ENCODE measurements around the gene CCDC102B.
A peak's percentile ranks its signal among the peaks of the same experiment; 100 is the strongest.
"Not testable (repeated sequence)": the region's sequence is repeated elsewhere in the genome, so short reads cannot be mapped to it uniquely, and the experiment has no call there.

CCDC102B gene

DNA sequence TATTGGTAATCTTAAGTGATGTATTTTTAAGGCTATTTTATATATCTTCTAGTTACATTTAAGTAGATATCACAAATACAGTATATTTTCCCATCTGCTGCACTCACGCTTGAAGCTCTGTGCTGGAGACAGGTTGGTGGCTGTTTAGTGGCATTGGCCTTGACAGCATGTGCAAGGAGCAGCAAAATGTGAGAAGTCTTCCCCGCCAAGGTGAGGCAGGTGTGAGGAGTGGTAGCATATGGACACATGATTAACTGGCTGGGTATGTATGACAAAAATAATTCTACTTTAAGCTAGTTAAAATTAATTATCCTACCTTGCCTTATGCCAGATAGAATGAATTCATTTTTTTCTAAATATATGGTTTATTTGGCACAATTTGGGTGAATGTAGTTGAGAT is 117.2 kb downstream of the CCDC102B start:
- DNase-seq = no peak

DNA sequence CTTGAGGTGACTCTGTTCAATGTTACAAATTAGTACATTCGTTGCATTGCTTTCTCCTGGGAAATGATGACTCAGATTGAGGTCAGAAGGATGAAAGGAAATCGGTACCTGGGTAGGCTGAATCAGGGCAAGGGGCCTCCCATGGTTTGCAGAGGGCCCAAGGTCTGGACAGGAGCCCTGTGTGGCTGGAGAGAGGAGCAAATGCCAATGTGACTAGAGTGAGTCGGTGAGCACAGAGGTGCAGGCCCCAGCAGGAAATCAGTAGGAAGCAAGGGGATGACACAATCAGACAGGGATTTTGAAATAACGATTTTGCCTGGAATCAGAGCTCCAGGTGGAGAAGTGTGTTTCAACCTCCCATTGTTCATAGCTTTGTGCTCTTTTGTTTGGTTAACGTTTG is 118.9 kb downstream of the CCDC102B start:
- DNase-seq = no peak

DNA sequence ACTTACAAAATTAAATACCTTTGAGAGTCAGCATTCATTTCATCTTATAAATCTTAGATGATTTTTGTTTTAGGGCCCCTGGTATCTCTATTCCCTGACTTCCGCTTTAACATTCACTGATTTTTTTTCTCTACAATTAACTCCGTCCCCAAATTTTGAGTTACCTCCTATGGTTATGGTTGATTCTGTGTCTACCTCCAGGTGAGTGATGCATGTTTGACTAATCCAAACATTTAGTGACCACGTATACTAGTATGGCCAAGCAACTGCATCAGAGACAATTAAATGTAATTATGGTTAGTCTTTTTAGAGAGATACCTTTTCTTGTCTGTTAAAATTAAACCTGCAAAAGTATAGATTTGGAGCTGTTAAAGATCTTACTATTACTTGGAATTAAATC is 120.3 kb downstream of the CCDC102B start:
- no peak for DNase-seq

DNA sequence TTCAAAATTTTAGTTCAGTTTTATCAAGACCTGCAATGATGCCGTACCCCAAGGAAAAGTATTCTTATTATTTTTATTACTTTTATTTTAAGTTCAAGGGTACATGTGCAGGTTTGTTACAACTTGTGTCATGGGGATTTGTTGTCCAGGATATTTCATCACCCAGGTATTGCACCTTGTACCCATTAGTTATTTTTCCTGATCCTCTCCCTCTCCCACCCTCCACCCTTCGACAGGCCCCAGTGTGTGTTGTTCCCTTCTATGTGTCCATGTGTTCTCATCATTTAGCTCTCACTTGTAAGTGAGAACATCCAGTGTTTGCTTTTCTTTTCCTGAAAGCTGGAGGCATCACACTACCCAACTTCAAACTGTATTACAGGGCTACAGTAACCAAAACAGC is 122.0 kb downstream of the CCDC102B start:
- no peak for DNase-seq

DNA sequence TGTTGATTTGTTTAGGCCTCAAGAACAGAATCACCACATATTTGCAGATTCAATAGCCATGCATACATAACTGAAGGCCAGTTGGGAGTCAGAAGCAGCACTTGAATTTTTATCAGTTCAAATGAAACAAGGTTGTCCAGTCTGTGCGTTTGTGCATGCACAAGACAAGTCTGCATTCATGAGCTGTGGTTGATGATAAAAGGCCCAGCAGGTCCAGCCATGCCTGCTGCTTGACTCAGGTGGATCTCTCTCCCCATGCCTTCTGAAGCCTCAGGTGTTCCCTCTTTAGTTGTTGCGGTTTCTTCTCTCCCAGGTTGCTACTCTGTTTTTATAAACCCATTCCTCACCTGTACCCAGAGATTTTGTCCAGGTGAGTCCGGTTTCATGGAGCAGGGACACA is 124.5 kb downstream of the CCDC102B start:
- DNase-seq = no peak

DNA sequence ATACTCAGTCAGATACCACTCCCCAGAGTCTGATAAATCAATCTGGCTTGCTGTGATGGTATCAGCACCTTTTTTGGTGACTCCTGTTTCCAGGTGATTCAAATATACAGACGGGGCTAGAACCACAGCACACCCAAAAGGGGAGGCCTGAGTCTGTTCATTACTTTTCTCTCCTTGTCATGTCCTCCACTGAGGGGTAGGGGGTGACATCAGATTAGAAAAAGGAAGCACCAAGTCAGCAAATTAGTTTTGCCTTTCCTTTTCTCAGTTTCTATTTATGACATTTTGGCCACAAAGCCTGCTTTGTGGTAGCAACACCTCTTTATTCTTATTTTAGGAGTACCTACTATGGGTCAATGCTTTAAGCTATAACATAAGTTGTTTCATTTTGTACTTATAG is 127.4 kb downstream of the CCDC102B start:
- peak; percentile 7 for DNase-seq

DNA sequence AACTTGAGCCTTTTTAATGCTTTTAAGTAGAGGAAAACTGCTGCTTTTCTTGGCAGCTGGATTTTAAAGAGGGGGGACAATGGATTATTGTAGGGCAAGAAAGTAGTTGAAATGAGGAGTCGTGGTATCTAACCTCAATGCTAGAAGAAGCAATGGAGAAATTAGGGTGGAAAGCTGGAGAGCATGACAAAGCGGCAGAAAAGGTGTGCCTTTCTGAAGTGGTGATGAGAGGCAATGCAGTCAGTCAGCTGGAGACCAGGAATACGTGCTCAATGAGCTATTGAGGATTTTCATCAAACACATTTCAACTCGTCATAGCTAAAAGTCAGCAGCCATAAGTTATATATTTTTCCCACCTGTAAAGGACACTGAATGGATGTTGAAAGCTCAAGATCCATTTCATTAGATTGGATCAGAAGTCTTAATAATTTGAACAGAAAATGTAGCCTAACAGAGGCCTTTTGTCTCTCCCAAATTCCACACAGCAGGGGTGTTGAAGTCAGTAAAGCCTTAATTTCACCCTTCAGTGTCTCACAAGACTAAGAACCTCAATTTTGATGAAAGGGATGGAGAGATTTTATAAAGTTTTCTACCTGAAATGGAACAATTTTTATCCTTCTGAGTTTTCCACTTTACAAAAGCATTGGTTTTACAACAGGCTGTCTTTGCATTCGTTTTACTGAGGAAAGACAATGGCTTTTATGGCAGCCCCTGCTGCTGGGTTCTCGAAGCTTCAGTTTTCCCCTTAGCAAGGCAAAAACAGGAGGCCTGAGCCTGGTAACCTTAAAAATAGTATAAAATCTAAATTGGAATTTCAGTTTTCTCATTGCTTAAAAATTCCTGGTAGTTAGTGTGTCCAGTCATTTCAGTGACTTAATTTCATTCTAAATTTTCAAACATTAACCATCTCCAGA is 131.1 kb downstream of the CCDC102B start:
- DNase-seq = no peak

DNA sequence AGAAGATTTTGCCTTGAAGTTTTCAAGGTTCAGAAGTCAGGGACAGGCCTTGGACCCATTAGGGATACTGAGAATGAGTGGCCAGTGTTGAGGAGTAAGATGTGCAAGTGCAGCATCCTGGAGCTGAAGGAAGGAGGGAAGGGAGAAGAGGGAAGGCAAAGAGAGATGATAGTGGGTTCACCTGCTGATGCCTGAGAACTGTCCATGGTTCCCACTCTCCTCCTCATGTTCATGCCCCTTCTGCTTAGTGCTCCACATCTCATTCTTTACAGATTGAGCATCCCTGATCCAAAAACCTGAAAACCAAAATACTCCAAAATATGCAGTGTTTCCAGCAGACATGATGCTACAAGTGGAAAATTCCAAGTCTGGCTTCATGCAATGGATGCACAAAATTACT is 137.8 kb downstream of the CCDC102B start:
- no peak for DNase-seq

DNA sequence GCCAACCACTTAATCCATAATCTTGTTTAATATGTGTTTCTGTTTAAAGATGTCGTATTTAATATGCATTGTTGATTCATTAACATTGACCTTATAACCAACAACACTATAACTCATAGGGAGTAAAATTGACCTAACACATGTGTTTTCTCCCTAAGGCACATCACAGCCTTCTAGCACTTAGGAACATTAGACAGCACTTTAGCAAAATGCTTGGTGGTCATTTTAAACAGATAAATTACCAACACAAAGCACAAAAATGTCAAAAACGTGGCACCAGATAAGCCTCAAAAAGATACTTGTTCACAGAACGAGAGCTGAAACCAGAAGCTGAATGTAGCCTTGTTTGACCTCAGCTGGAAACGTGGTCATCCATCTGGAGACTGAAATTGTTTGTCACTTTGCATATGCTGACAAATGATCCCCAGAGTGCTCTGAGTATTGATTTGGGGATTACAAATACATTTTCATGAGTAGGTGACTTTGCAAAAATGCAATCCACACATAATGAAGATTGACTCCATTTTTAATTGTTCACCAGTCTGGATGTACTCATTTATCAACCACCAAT is 139.2 kb downstream of the CCDC102B start:
- DNase-seq = no peak

DNA sequence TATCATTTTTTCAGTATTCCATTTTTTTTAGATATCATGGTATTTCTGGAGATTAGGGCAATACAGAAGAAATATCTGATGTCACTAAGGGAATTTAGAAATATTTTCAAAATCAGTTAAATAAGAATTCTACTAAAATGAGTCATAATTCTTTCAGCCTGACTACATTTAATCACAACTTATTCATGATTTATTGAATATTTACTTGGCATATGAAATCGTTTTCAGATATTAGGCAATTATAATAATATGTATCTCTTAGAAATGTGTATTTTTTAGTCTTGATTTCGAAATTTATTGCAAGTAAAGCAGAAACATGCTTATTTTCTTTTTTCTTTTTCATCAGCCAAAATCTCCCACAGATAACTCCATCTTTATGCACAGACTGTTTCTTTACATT is 142.2 kb downstream of the CCDC102B start:
- DNase-seq = no peak

DNA sequence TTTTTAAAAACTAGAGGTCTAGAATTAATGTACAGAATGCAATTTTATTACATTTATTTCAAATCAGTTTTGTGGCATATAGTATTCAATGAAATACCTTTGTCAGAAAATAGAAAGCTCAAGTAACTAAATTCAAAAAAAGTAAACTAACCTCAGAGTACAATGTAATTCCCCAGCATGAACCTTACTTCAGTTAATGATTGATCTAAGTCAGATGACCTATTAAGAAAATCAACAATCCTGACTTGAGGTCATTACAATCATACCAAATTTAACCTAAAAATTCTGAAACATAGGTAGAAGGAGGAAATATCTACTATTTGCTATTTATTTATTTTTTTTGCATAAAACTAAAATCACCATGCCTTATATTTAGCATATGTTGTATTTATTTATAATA is 142.9 kb downstream of the CCDC102B start:
- no peak for DNase-seq

DNA sequence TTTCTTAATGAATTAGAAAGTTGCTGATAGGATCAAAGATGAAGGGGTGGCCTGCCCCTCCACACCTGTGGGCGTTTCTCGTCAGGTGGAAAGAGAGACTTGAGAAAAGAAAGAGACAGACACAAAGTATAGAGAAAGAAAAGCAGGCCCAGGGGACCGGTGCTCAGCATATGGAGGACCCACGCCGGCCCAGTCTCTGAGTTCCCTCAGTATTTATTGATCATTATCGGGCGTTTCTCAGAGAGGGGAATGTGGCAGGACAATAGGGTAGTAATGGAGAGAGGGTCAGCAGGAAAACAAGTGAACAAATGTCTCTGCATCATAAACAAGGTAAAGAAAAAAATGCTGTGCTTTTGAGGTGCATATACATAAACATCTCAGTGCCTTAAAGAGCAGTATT is 144.3 kb downstream of the CCDC102B start:
- DNase-seq = no peak

DNA sequence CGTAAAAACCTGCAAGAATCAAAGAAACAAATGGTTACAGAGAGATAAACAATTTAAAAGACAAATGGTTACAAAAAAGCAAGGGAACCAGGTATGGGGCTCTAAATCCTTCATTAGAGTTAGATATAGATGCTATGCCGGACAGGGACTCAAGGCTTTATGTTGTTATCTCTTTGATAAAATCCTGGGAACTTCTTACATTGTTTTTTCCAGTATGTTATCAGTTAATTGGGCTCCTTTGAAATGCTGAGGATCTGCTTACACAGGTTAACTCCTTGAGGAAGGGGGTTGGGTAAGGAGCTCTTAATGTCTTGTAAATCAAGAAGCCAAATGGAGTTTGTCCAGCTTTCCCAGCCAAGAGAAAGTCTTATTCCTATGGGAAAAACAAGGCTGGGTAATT is 146.0 kb downstream of the CCDC102B start:
- DNase-seq = not testable (repeated sequence)

DNA sequence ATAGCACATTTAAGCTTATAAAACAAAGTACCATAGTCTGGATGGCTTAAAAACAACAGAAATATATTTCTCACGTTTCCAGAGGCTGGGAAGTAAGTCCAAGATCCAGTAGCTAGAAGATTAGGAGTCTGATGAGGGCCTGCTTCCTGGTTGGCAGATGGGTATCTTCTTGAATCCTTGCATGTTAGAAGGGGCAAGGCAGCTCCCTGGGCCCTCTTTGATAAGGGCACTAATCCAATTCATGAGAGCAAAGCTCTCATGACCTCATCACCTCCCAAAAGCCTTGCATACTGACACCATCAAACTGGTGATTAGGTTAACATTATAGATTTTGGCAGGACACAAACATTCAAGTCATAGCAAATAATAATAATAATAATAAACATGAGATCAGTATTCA is 146.4 kb downstream of the CCDC102B start:
- DNase-seq = no peak

DNA sequence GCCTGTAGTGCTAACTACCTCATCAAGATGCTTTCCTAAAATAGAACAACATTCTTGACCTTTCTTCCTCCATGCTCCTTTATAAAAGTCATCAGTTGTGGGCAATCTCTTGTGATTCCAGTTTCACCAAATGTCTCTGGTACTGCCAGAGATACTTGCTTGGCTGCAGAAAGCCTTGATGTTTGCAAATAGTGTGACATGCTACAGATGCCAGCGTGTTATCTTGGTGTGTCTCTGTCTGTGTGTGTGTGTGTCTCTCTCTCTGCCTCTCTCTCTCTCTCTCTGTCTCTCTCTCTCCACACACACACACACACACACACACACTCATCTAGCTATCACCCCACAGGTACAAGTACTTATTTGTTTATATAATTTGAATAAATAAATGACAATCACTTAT is 146.9 kb downstream of the CCDC102B start:
- DNase-seq = no peak

DNA sequence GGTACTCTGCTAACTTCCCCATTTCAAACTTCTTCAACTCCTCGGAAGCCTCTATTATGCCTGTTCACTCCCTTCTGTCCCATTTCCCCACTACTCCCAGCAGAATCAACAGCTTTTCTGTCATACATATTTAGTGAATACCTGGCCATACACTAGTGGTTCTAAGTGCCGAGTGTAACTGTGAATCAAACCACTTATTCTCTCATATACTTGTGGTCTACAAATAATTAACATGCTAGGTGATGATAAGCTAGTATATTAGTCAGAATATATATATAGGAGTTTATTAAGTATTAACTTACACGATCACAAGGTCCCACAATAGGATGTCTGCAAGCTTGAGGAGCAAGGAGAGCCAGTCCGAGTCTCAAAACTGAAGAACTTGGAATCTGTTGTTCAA is 150.7 kb downstream of the CCDC102B start:
- no peak for DNase-seq

DNA sequence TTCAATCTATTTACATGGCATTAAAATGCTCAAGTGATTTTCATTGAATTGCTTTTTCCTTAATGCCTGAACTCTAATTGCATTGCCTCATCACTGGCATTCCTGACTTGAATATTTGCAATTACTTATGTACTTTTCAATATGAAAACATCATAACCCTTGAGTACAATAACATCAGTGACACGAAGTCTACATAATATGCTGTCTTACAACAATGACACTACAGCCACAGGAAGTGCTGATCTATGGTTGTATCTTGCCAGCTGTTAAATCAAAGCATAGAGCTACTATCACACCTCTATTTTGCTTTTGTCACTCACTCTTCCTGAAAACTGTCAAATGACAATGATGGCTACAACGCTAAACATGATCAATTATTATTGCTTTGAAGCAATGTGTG is 156.9 kb downstream of the CCDC102B start:
- no peak for DNase-seq

DNA sequence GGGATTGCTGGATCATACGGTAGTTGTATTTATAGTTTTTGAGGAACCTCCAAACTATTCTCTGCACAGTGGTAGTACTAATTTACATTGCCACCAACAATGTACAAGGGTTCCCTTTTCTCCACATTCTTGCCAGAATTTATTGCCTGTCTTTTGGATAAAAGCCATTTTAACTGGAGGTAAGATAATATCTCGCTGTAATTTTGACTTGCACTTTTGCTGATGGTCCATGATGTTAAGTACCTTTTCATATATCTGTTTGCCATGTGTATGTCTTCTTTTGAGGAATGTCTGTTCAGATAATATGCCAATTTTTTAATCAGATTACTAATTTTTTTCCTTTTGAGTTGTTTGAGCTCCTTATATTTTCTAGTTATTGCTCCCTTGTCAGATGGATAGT is 158.8 kb downstream of the CCDC102B start:
- DNase-seq = no peak

DNA sequence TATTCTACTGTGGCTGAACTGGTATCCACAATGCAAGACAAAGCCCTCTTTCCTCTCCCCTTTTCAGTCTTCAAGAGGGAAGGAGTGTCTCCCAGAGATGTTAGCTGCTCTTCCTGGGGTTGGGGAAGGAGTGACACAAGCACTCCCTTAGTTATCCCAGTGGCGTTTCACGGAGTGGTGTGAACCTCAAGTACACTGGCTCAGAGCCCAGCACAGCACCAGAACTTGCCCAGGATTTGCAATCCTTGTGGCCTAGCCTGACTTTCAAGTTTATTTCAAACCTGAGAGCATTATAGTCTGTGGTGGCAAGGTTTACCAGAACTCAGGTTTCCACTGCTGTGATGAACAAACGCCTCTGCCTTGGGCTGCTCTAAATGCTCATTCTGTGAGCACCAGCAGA is 162.5 kb downstream of the CCDC102B start:
- DNase-seq = no peak

DNA sequence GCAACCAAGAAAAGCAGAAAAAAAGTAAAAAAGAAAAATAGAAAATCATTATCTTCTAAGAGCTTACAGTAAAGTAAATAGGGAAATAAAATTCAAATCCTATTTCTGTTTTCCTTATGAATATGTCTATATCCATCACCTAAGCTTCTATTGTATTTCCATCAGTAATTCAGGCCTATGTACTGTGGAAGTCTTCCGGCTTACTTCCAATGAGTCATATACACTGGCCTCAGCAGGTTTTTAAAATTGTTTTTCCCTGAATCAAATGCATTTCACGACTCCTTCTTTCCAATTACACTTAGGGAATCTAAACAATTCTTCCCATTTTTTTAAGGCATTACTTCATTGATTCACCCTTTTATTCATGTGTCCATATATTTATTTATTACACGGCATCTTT is 164.7 kb downstream of the CCDC102B start:
- DNase-seq = no peak

DNA sequence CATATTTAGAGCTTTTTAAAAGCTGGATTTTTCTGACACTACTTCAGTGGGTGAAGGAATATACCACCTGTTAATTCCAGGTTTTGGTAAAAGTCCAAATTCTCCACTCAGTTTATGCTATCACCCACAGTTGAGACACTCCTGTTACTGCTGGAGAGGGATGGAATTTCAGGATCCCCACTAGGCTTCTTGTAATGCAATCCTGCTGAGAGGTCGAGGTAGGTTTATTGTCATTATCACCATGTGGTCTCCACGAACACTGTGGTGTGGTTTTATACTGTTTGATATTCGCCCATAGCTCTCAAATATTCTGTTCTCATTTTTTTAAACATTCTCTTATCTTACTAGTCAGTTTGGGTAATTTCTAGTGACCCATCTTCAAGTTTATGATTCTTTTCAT is 167.9 kb downstream of the CCDC102B start:
- no peak for DNase-seq

DNA sequence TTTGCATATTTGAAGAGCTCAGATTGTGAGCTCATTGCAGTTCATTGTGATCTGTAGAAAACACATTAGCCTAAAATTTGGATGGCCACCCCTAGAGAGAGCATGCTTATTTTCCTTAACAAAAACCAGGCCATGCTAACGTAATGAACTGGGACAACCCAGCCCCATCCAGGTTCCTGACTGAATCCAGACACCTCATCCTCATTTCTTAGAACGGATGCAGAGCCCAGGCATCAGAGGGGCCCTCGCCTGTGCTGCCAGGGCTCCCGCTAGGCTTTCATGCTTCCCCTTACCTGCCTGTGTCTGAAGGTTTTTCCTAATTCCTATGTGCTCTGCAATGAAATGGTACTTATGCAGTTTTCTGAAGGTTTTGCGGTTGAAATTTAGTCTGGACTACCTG is 171.1 kb downstream of the CCDC102B start:
- DNase-seq = no peak

DNA sequence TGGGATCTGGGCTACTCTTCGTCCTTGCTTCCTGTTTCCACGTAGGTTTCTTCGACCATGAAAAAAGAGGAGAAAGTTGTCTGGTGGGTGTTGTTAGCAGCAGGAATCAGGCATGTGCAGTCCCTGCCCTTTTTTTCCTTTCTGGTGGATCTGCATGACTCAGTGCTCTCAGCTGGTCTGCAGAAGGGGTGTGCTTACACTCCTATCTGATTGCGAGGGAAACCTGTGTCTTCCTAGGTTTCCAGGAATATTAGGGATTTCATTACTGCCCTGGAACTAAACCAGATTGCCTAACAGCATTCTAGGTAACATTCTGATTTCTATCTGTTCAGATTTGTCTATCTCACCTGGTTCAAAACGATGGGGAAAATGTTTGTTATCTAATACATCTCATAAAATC is 174.3 kb downstream of the CCDC102B start:
- DNase-seq = no peak

DNA sequence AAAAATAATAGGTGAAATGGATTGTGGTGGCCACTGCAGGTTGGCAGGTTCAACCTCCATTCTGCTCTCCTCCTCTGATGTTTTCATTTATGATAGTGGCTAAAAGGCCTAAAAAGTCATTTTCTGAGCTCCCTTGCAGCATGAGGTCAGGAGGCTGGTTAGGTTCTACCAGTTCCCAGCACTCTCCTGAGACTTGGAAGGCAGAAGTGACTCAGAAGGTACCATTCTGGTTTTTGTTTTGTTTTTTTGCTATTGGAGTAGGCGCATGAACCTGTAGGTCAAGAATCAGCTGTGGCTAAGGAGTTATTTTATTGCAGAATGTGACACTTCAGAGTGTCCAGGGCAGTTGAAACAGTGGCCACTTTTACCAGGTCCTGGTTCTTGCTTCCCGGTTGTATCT is 181.9 kb downstream of the CCDC102B start:
- no peak for DNase-seq

DNA sequence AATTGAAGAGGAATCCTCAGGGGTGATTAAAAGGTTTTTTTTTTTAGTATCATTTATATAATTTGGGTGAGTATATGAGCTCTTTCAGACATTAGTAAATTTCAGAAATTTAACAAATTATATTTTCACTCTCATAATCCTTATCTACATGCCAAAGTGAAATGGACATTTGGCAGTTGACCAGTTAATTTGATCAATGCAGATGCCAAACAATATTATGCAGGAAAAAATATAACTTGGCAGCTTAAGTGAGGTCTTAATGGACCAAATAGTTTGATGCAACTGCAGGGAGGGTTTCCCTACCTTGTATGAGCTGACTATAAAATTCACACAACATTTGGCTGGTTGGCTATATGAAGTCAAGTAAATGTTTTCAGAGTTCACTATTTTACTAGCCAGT is 185.2 kb downstream of the CCDC102B start:
- DNase-seq = no peak
